HepG2 (cell line): Measurements from ENCODE around the gene PGS1. TPM values are rescaled to one million over a fixed set of nuclear protein-coding genes. Genes with fewer than 3 reads are reported as not detected.

Experiments
- EHMT2 ChIP-seq: fragments of 200-600 bp; sonication (generic); IDR thresholded peaks from 2 replicates; pipeline ENCODE4 v1.7.0; 2017; ENCODE audit warnings: antibody characterized with exemption, low read depth, low read length, borderline replicate concordance
- ETV6 ChIP-seq: sonication (generic); formaldehyde crosslinking; conservative IDR thresholded peaks from 2 replicates; pipeline ENCODE4 v1.4.0; 2020; ENCODE audit warnings: missing genetic modification reagents
- GRHL1 ChIP-seq: sonication (generic); formaldehyde crosslinking; conservative IDR thresholded peaks from 2 replicates; pipeline ENCODE4 v1.8.0; 2022; ENCODE audit warnings: missing genetic modification reagents
- GTF3A ChIP-seq: sonication (generic); formaldehyde crosslinking; conservative IDR thresholded peaks from 2 replicates; pipeline ENCODE4 v1.4.0; 2020; ENCODE audit warnings: mild to moderate bottlenecking, missing genetic modification reagents
- IRF2 ChIP-seq: IDR thresholded peaks from 2 replicates; pipeline ENCODE4 v1.6.1; 2018; ENCODE audit warnings: missing genetic modification reagents, missing compliant biosample characterization
- ISL2 ChIP-seq: sonication (generic); formaldehyde crosslinking; IDR thresholded peaks from 2 replicates; pipeline ENCODE4 v1.5.0; 2020; ENCODE audit warnings: missing genetic modification reagents
- NR2F6 ChIP-seq, 2 experiments: IDR thresholded peaks; 2 replicates each; pipeline ENCODE4 v1.6.1; 2016; ENCODE audit warnings: antibody characterized with exemption in 1 of 2, mild to moderate bottlenecking in 1 of 2
- PCBP2 ChIP-seq: fragments of 200-400 bp; formaldehyde crosslinking; optimal IDR thresholded peaks from 2 replicates; pipeline ENCODE3; 2018; ENCODE audit warnings: low read length, low read depth; ENCODE audit not compliant: poor library complexity, severe bottlenecking
- TIGD3 ChIP-seq: sonication (generic); formaldehyde crosslinking; IDR thresholded peaks from 2 replicates; pipeline ENCODE4 v1.5.1; 2020; ENCODE audit warnings: mild to moderate bottlenecking, missing genetic modification reagents, borderline replicate concordance
- ZBTB10 ChIP-seq: sonication (generic); formaldehyde crosslinking; IDR thresholded peaks from 2 replicates; pipeline ENCODE4 v1.4.0; 2020; ENCODE audit warnings: missing genetic modification reagents, borderline replicate concordance
- ZBTB2 ChIP-seq: sonication (generic); formaldehyde crosslinking; IDR thresholded peaks from 2 replicates; pipeline ENCODE4 v1.8.0; 2022; ENCODE audit warnings: low read depth, missing genetic modification reagents
- ZNF275 ChIP-seq: sonication (generic); formaldehyde crosslinking; IDR thresholded peaks from 2 replicates; pipeline ENCODE4 v1.8.0; 2022; ENCODE audit warnings: missing genetic modification reagents, mild to moderate bottlenecking, inconsistent platforms, borderline replicate concordance
- ZNF431 ChIP-seq: sonication (generic); formaldehyde crosslinking; IDR thresholded peaks from 2 replicates; pipeline ENCODE4 v1.9.0; 2022; ENCODE audit warnings: missing genetic modification reagents, low read depth, mild to moderate bottlenecking, borderline replicate concordance
- ZNF713 ChIP-seq: sonication (generic); formaldehyde crosslinking; IDR thresholded peaks from 2 replicates; pipeline ENCODE4 v1.4.0; 2020; ENCODE audit warnings: mild to moderate bottlenecking, missing genetic modification reagents
- ZNF720 ChIP-seq: sonication (generic); formaldehyde crosslinking; IDR thresholded peaks from 2 replicates; pipeline ENCODE4 v1.4.0; 2020; ENCODE audit warnings: missing genetic modification reagents
- ZNF766 ChIP-seq: sonication (generic); formaldehyde crosslinking; IDR thresholded peaks from 2 replicates; pipeline ENCODE4 v1.5.0; 2020; ENCODE audit warnings: missing genetic modification reagents, borderline replicate concordance
- ZSCAN5A ChIP-seq: sonication (generic); formaldehyde crosslinking; IDR thresholded peaks from 2 replicates; pipeline ENCODE4 v1.8.0; 2022; ENCODE audit warnings: mild to moderate bottlenecking, missing genetic modification reagents, borderline replicate concordance
- ZZZ3 ChIP-seq: sonication (generic); formaldehyde crosslinking; IDR thresholded peaks from 2 replicates; pipeline ENCODE4 v1.4.0; 2020; ENCODE audit warnings: missing genetic modification reagents, mild to moderate bottlenecking, borderline replicate concordance
- polyA plus RNA-seq, 8 experiments: library from polyadenylated mRNA; depleted of rRNA in 3 of 8; stranded (reverse) in 7 of 8; unstranded in 1 of 8; fragments of >200 nt; fragmentation: Illumina TruSeq in 4 of 8; extraction: Trizol in 4 of 8; gene quantifications; 2 replicates each; pipeline versions ENCODE4 v1.2.1 to v1.2.3, GENCODE V29; 2011 to 2016; ENCODE audit warnings: low read depth in 4 of 8, missing spikeins in 1 of 8, mixed read lengths in 1 of 8; ENCODE audit not compliant: insufficient read depth in 1 of 8
- total RNA-seq, 5 experiments: library from RNA; depleted of rRNA; stranded (reverse); fragments of >200 nt; fragmentation: Illumina TruSeq; extraction: Trizol; gene quantifications; 2 replicates each; pipeline ENCODE4 v1.2.3, GENCODE V29; 2016; ENCODE audit warnings: low read depth in 1 of 5

Gene PGS1
- total and polyA plus RNA-seq, 2 of the 13 experiments (the other 11 are each of a cell fraction or from before 2014, with no cell fraction given) = 25.9 to 31.5 TPM

- TF ChIP-seq ZBTB10 (CRISPR knock-in tag) (peak; percentile 52; the same call in 1 of the 2 replicates), NR2F6 (IDR thresholded peaks at IDR 0.05) (no peak), NR2F6 (CRISPR knock-in tag; IDR thresholded peaks at IDR 0.05) (peak; percentile 73), ZZZ3 (CRISPR knock-in tag) (no peak), ZBTB2 (CRISPR knock-in tag) (no peak), GTF3A (CRISPR knock-in tag) (no peak), EHMT2 (no peak), ZNF720 (CRISPR knock-in tag) (no peak), ZNF766 (no peak), ZNF275 (CRISPR knock-in tag) (no peak), IRF2 (no peak; the same call in 1 of the 2 replicates), ETV6 (CRISPR knock-in tag) (no peak), GRHL1 (no peak), ZSCAN5A (CRISPR knock-in tag) (no peak), ISL2 (CRISPR knock-in tag) (peak; percentile 66), PCBP2 (no peak), TIGD3 (no peak), ZNF431 (CRISPR knock-in tag) (no peak), ZNF713 (CRISPR knock-in tag) (no peak)
Observed at GRCh38 chr17:78360371-78361224, 17.9 kb upstream of the PGS1 start (continued).
